Stimulated activated CD4-positive, alpha-beta T cell treated with anti-CD3 and anti-CD28 coated beads, Interleukin-1b, Interleukin-23, amount 100 ng/mL, for 1 hour (primary cell): ENCODE results near the gene SLC38A2.
"Not testable (repeated sequence)": the region's sequence is repeated elsewhere in the genome, so short reads cannot be mapped to it uniquely, and the experiment has no call there.

ENCODE experiments used
- DNase-seq, 2 donors: peaks; one replicate each; pipeline ENCODE4 v3.0.0-alpha.2; 2020; ENCODE audit warnings: low read depth in 2 of 2

The SLC38A2 gene

GRCh38 chr12:46372544-46373300 is at the start of gene SLC38A2:
SLC38A2 (minus strand) TSS chr12:46372773; CDS start chr12:46371293, 1,480 bp downstream.
- peak; percentile 95 to 98 for DNase-seq

GRCh38 chr12:46419675-46420074 is 47.1 kb upstream of the SLC38A2 start:
- DNase-seq = no peak

- no peak for DNase-seq
Measured at GRCh38 chr12:46415552-46415951, 43.0 kb upstream of the SLC38A2 start.

GRCh38 chr12:46414591-46415268 is 42.2 kb upstream of the SLC38A2 start:
- DNase-seq = no peak

GRCh38 chr12:46413368-46413767 is 40.8 kb upstream of the SLC38A2 start:
- no peak for DNase-seq

GRCh38 chr12:46412857-46413256 is 40.3 kb upstream of the SLC38A2 start:
- DNase-seq = no peak

- no peak for DNase-seq
Measured at GRCh38 chr12:46410495-46410894, 37.9 kb upstream of the SLC38A2 start.

- DNase-seq = no peak
Measured at GRCh38 chr12:46409974-46410373, 37.4 kb upstream of the SLC38A2 start.

- DNase-seq = no peak
Measured at GRCh38 chr12:46409342-46409741, 36.8 kb upstream of the SLC38A2 start.

GRCh38 chr12:46408441-46408840 is 35.9 kb upstream of the SLC38A2 start:
- no peak for DNase-seq

GRCh38 chr12:46407361-46407760 is 34.8 kb upstream of the SLC38A2 start:
- DNase-seq = no peak

GRCh38 chr12:46406352-46407027 is 33.9 kb upstream of the SLC38A2 start:
- no peak for DNase-seq

- no peak for DNase-seq
Measured at GRCh38 chr12:46404733-46405132, 32.2 kb upstream of the SLC38A2 start.

GRCh38 chr12:46404225-46404631 is 31.7 kb upstream of the SLC38A2 start:
- no peak for DNase-seq

- no peak for DNase-seq
Measured at GRCh38 chr12:46403719-46404070, 31.1 kb upstream of the SLC38A2 start.

GRCh38 chr12:46402941-46403718 is 30.6 kb upstream of the SLC38A2 start:
- DNase-seq = no peak

GRCh38 chr12:46402451-46402850 is 29.9 kb upstream of the SLC38A2 start:
- no peak for DNase-seq

GRCh38 chr12:46401662-46402061 is 29.1 kb upstream of the SLC38A2 start:
- DNase-seq = no peak

- DNase-seq = no peak
Measured at GRCh38 chr12:46400406-46400805, 27.8 kb upstream of the SLC38A2 start.

- DNase-seq = not testable (repeated sequence)
Measured at GRCh38 chr12:46399461-46400248, 27.1 kb upstream of the SLC38A2 start.

- DNase-seq = no peak
Measured at GRCh38 chr12:46396826-46397225, 24.3 kb upstream of the SLC38A2 start.
